HepG2 (cell line): ENCODE results near the gene CENPL. TPM values are rescaled to one million over a fixed set of nuclear protein-coding genes. Genes with fewer than 3 reads are reported as not detected.

ENCODE experiments used
- ATAC-seq: fragments of 200-7000 bp; cut with Tn5 transposase; 3 replicates; pipeline ENCODE4 v1.9.1; 2020; ENCODE audit warnings: mild to moderate bottlenecking, moderate library complexity
- BruUV-seq: library from RNA; stranded (reverse); fragments of 400-500 nt; replicated peaks from 2 replicates; lab custom pipeline; 2021; lab: Mats Ljungman, UMichigan
- CTCF ChIA-PET: fragments of 300-600 bp; formaldehyde crosslinking; extraction: SDS; loops from one replicate; lab custom pipeline; 2021; ENCODE audit warnings: low total read pairs, inconsistent platforms, low intra/inter-chr PET ratio; lab: Yijun Ruan, JAX
- POLR2A ChIA-PET: fragments of 350-600 bp; sonication (Branson Sonifier 250); formaldehyde crosslinking; loops from one replicate; lab custom pipeline; 2020; ENCODE audit warnings: antibody characterized with exemption, inconsistent platforms; lab: Yijun Ruan, JAX
- DNase-seq: peaks from one replicate; pipeline ENCODE4 v3.0.0-alpha.2; 2015; ENCODE audit warnings: low spot score
- FAIRE-seq: peaks from 3 replicates; lab custom pipeline; 2011; peaks lifted over from hg19 to GRCh38; lab: Jason Lieb, UNC
- H2AFZ ChIP-seq: one replicate; pipeline ENCODE4 v1.6.1; 2011; ENCODE audit warnings: low read length, inconsistent platforms
- H3K27ac ChIP-seq: fragments of 300-600 bp; 3 replicates; pipeline ENCODE4 v1.8.0; 2011; ENCODE audit warnings: mixed run types, mild to moderate bottlenecking, mixed read lengths, low read length, inconsistent platforms; ENCODE audit not compliant: insufficient read depth; ENCODE audit errors: extremely low read length
- H3K27me3 ChIP-seq, 2 experiments: fragments of 200-600 bp in 1 of 2; 2 replicates in 1 of 2; 3 replicates in 1 of 2; pipeline versions ENCODE4 v1.6.0 to v1.8.0; 2011; ENCODE audit warnings: low read length in 2 of 2, mild to moderate bottlenecking in 2 of 2, moderate library complexity in 2 of 2, inconsistent platforms in 1 of 2; ENCODE audit not compliant: insufficient read depth in 2 of 2, control insufficient read depth in 1 of 2
- H3K36me3 ChIP-seq, 2 experiments: fragments of 200-600 bp in 1 of 2; replicated peaks in 1 of 2; 2 replicates in 1 of 2; 3 replicates in 1 of 2; pipeline versions ENCODE4 v1.5.1 to v1.8.0; 2011; ENCODE audit warnings: low read length in 2 of 2, inconsistent platforms in 1 of 2; ENCODE audit not compliant: insufficient read depth in 2 of 2, control insufficient read depth in 1 of 2
- H3K4me1 ChIP-seq: 2 replicates; pipeline ENCODE4 v1.5.1; 2012; ENCODE audit warnings: low read length, inconsistent platforms; ENCODE audit not compliant: insufficient read depth
- H3K4me2 ChIP-seq: 2 replicates; pipeline ENCODE4 v1.6.0; 2011; ENCODE audit warnings: low read depth, low read length, inconsistent platforms
- H3K4me3 ChIP-seq, 3 experiments: fragments of 200-600 bp in 1 of 3; sonication (generic), shearing (Covaris generic) in 1 of 3; replicated peaks in 1 of 3; 2 replicates each; pipeline ENCODE4 v1.5.1; 2011 to 2016; ENCODE audit warnings: low read length in 3 of 3, inconsistent platforms in 2 of 3, low read depth in 2 of 3, mild to moderate bottlenecking in 2 of 3, control low read depth in 1 of 3, mixed read lengths in 1 of 3; ENCODE audit not compliant: insufficient read depth in 1 of 3
- H3K79me2 ChIP-seq: one replicate; pipeline ENCODE4 v1.6.1; 2011; ENCODE audit warnings: low read length, inconsistent platforms; ENCODE audit not compliant: insufficient read depth
- H3K9ac ChIP-seq: 2 replicates; pipeline ENCODE4 v1.6.0; 2011; ENCODE audit warnings: mild to moderate bottlenecking, low read depth, low read length, inconsistent platforms; ENCODE audit not compliant: insufficient read depth
- H3K9me3 ChIP-seq: 2 replicates; pipeline ENCODE4 v1.5.1; 2012; ENCODE audit warnings: mild to moderate bottlenecking, low read length
- H4K20me1 ChIP-seq: 2 replicates; pipeline ENCODE4 v1.6.0; 2011; ENCODE audit warnings: inconsistent platforms, mild to moderate bottlenecking, low read length, moderate library complexity; ENCODE audit not compliant: insufficient read depth
- CHD2 ChIP-seq: IDR thresholded peaks from 2 replicates; pipeline ENCODE4 v1.6.1; 2011; ENCODE audit warnings: low read depth, low read length, improper control_type of control experiment
- EP300 ChIP-seq, 3 experiments: sonication (generic) in 1 of 3; formaldehyde crosslinking in 1 of 3; IDR thresholded peaks; 2 replicates each; pipeline versions ENCODE4 v1.5.1 to v1.6.1; 2011 to 2020; ENCODE audit warnings: low read depth in 2 of 3, low read length in 2 of 3, borderline replicate concordance in 1 of 3, improper control_type of control experiment in 1 of 3, mild to moderate bottlenecking in 1 of 3, missing genetic modification reagents in 1 of 3, moderate library complexity in 1 of 3
- GTF2F1 ChIP-seq: fragments of 150-350 bp; IDR thresholded peaks from 2 replicates; pipeline ENCODE4 v1.6.1; 2014; ENCODE audit warnings: low read length
- KLF9 ChIP-seq: IDR thresholded peaks from 2 replicates; pipeline ENCODE4 v1.6.1; 2016; ENCODE audit warnings: low read depth
- KMT2A ChIP-seq: sonication (generic); formaldehyde crosslinking; IDR thresholded peaks from 2 replicates; pipeline ENCODE4 v1.4.0; 2020; ENCODE audit warnings: missing genetic modification reagents
- MATR3 ChIP-seq: sonication (generic); formaldehyde crosslinking; IDR thresholded peaks from 2 replicates; pipeline ENCODE4 v1.4.0; 2020; ENCODE audit warnings: missing genetic modification reagents
- NR2C2 ChIP-seq: sonication (generic); formaldehyde crosslinking; IDR thresholded peaks from 2 replicates; pipeline ENCODE4 v1.4.0; 2020; ENCODE audit warnings: missing genetic modification reagents, mild to moderate bottlenecking, moderate library complexity, borderline replicate concordance
- STAT5B ChIP-seq: sonication (generic); formaldehyde crosslinking; IDR thresholded peaks from 2 replicates; pipeline ENCODE4 v1.4.0; 2020; ENCODE audit warnings: missing genetic modification reagents
- TCF7L2 ChIP-seq: IDR thresholded peaks from 2 replicates; pipeline ENCODE4 v1.6.1; 2011; ENCODE audit warnings: mild to moderate bottlenecking, low read depth, low read length, moderate library complexity
- ZBTB2 ChIP-seq: sonication (generic); formaldehyde crosslinking; IDR thresholded peaks from 2 replicates; pipeline ENCODE4 v1.8.0; 2022; ENCODE audit warnings: low read depth, missing genetic modification reagents
- ZBTB38 ChIP-seq: sonication (generic); formaldehyde crosslinking; IDR thresholded peaks from 2 replicates; pipeline ENCODE4 v1.5.1; 2020; ENCODE audit warnings: mild to moderate bottlenecking, missing genetic modification reagents
- ZNF160 ChIP-seq: sonication (generic); formaldehyde crosslinking; IDR thresholded peaks from 2 replicates; pipeline ENCODE4 v1.8.0; 2022; ENCODE audit warnings: mild to moderate bottlenecking, inconsistent platforms, missing genetic modification reagents
- ZNF263 ChIP-seq: sonication (generic); formaldehyde crosslinking; IDR thresholded peaks from 2 replicates; pipeline ENCODE4 v1.4.0; 2020; ENCODE audit warnings: missing genetic modification reagents
- ZNF432 ChIP-seq: sonication (generic); formaldehyde crosslinking; IDR thresholded peaks from 2 replicates; pipeline ENCODE4 v1.5.0; 2020; ENCODE audit warnings: missing genetic modification reagents, mild to moderate bottlenecking, borderline replicate concordance
- ZNF674 ChIP-seq: sonication (generic); formaldehyde crosslinking; IDR thresholded peaks from 2 replicates; pipeline ENCODE4 v1.5.0; 2020; ENCODE audit warnings: low read depth, mild to moderate bottlenecking, missing genetic modification reagents
- WGBS: methylation state at CpG from one replicate; pipeline ENCODE4 v1.1.6; 2017; ENCODE audit warnings: low lambda C conversion rate; 5-methylcytosine and 5-hydroxymethylcytosine counted together
- in situ Hi-C: cut with HindIII; loops from 2 replicates; pipeline ENCODE4 v1.10.0; 2017; ENCODE audit warnings: low pct_unique_long_range_greater_than_20kb; ENCODE audit not compliant: extremely low pct_ligation_motif_present
- intact Hi-C: fragments of 100-400 bp; cut with micrococcal nuclease; formaldehyde crosslinking; loops from one replicate; pipeline ENCODE4 v1.10.0; 2022; ENCODE audit not compliant: unreplicated experiment
- polyA plus RNA-seq, 8 experiments: library from polyadenylated mRNA; depleted of rRNA in 3 of 8; stranded (reverse) in 7 of 8; unstranded in 1 of 8; fragments of >200 nt; fragmentation: Illumina TruSeq in 4 of 8; extraction: Trizol in 4 of 8; gene quantifications; 2 replicates each; pipeline versions ENCODE4 v1.2.1 to v1.2.3, GENCODE V29; 2011 to 2016; ENCODE audit warnings: low read depth in 4 of 8, missing spikeins in 1 of 8, mixed read lengths in 1 of 8; ENCODE audit not compliant: insufficient read depth in 1 of 8
- total RNA-seq, 5 experiments: library from RNA; depleted of rRNA; stranded (reverse); fragments of >200 nt; fragmentation: Illumina TruSeq; extraction: Trizol; gene quantifications; 2 replicates each; pipeline ENCODE4 v1.2.3, GENCODE V29; 2016; ENCODE audit warnings: low read depth in 1 of 5

The CENPL gene
- total and polyA plus RNA-seq, 2 of the 13 experiments (the other 11 are each of a cell fraction or from before 2014, with no cell fraction given), result 4.4 to 14.2 TPM

- H3K4me2 ChIP-seq, result no peak overlapping the region
- no peak overlapping the region for H3K27ac ChIP-seq
- H3K79me2 ChIP-seq, result no peaks in the 10 kb centered on the region
- no peaks in the 10 kb centered on the region for H3K27me3 ChIP-seq
- in situ Hi-C loops (no loop called here), intact Hi-C loops (no loop called here)
- FAIRE-seq (no peak), DNase-seq (no peak), ATAC-seq (no peak)
- no peaks in the 10 kb centered on the region; the same call in 1 of the 2 replicates for H4K20me1 ChIP-seq
- no peak overlapping the region for H3K9ac ChIP-seq
- CTCF ChIA-PET, result no interaction called here
- no peaks in the 10 kb centered on the region for H3K9me3 ChIP-seq
- no peak for TF ChIP-seq NR2C2
- TF ChIP-seq EP300 (IDR thresholded peaks at IDR 0.05; ENCODE audit: low read depth in 2 of 2, low read length in 2 of 2), result no peak
- no peak for TF ChIP-seq EP300 (CRISPR knock-in tag; IDR thresholded peaks at IDR 0.05; ENCODE audit: borderline replicate concordance)
- no peak for TF ChIP-seq ZNF263 (CRISPR knock-in tag)
- TF ChIP-seq MATR3 (CRISPR knock-in tag), result no peak
- no peak for TF ChIP-seq ZBTB38 (CRISPR knock-in tag)
- no peak for TF ChIP-seq ZBTB2 (CRISPR knock-in tag)
- TF ChIP-seq STAT5B (CRISPR knock-in tag), result no peak
- no peak for TF ChIP-seq ZNF160
- TF ChIP-seq ZNF432 (CRISPR knock-in tag), result no peak
- no peak for TF ChIP-seq GTF2F1
- no peak for TF ChIP-seq CHD2
- TF ChIP-seq ZNF674 (CRISPR knock-in tag), result no peak
- no peak for TF ChIP-seq KMT2A
- TF ChIP-seq TCF7L2, result no peak
- TF ChIP-seq KLF9, result no peak
- no peaks in the 10 kb centered on the region for H3K4me1 ChIP-seq
- BruUV-seq, result no TSS peak
- H2AFZ ChIP-seq, result no peak overlapping the region
- WGBS, result 100% methylated on average over 2 of the region's 2 CpGs
- POLR2A ChIA-PET, result interaction anchor here (0.6 to 2.3 kb wide), 2 partner anchors 8 to 11 kb away, joined by 3 to 9 read pairs; partner anchors contain the start of genes GAS5 and ZBTB37
- H3K4me3 ChIP-seq, result no peak overlapping the region
- peaks cover 11 to 35% of the 10 kb centered on the region in 2 experiments for H3K36me3 ChIP-seq
Measured at GRCh38 chr1:173856903-173857302, 32.2 kb upstream of the CENPL start.
